GM21381 (cell line): ENCODE measurements around the gene IDH3G.

Experiments used
- ATAC-seq: cut with Tn5 transposase; IDR thresholded peaks from one replicate; pipeline ENCODE4 v1.9.1; 2021; ENCODE audit warnings: mild to moderate bottlenecking, moderate library complexity; ENCODE audit not compliant: unreplicated experiment

Gene IDH3G

GRCh38 chrX:153736071-153736820 is 57.9 kb downstream of the IDH3G start:
- ATAC-seq: no peak
